ENCODE results near the gene NAV2. TPM values are rescaled to one million over a fixed set of nuclear protein-coding genes. Genes with fewer than 3 reads are reported as not detected.

The NAV2 gene
- total and polyA plus RNA-seq, 12 donors, result 6.9 to 34.7 (median 20.2) TPM

GRCh38 chr11:20051469-20052399 lies 339.1 kb downstream of the NAV2 start:
- 91 to 94% methylated on average over 5 of the region's 5 CpGs for WGBS, 2 donors
- Histone ChIP-seq H3K4me1 (peaks cover 0 to 62% (median 41%) of the 10 kb centered on the region in 9 donors), H3K4me3 (no peak overlapping the region), H3K27ac (peak overlapping the region in 7 of 10 donors; percentile 13 to 97 (median 87)), H3K27me3 (no peaks in the 10 kb centered on the region), H3K36me3 (peaks cover 0 to 73% (median 6%) of the 10 kb centered on the region in 9 donors), H3K9me3 (no peaks in the 10 kb centered on the region)
- no peak for DNase-seq
- no peak for TF ChIP-seq CTCF (IDR thresholded peaks at IDR 0.05)
- intact Hi-C loops (cut with DNase I), result loop anchor here in 1 of 10 donors (5.0 kb wide), 1 partner anchor 61 kb away; no protein-coding TSS in a partner anchor
- ATAC-seq, result no peak

GRCh38 chr11:20053572-20053971 lies 340.9 kb downstream of the NAV2 start:
- Histone ChIP-seq H3K4me3 (no peak overlapping the region), H3K27ac (peak overlapping the region in 1 of 10 donors; percentile 43), H3K9me3 (no peaks in the 10 kb centered on the region), H3K36me3 (peaks cover 0 to 91% (median 6%) of the 10 kb centered on the region in 9 donors), H3K4me1 (peaks cover 0 to 75% (median 41%) of the 10 kb centered on the region in 9 donors), H3K27me3 (no peaks in the 10 kb centered on the region)
- intact Hi-C loops (cut with DNase I), result loop anchor here in 1 of 10 donors (5.0 kb wide), 1 partner anchor 59 kb away; no protein-coding TSS in a partner anchor
- WGBS, 2 donors, result 80 to 92% methylated on average over 4 of the region's 4 CpGs
- DNase-seq (no peak), ATAC-seq (no peak)
- no peak for TF ChIP-seq CTCF (IDR thresholded peaks at IDR 0.05)

- WGBS, 2 donors, result 95 to 100% methylated on average over 1 of the region's 1 CpG
- H3K36me3 ChIP-seq, result peaks cover 0 to 92% (median 6%) of the 10 kb centered on the region in 9 donors
- no peak for ATAC-seq
Measured at GRCh38 chr11:20054584-20054983, 341.9 kb downstream of the NAV2 start.

More at GRCh38 chr11:20054584-20054983, 341.9 kb downstream of the NAV2 start:
- H3K27me3 ChIP-seq, result no peaks in the 10 kb centered on the region
- peaks cover 0 to 71% (median 38%) of the 10 kb centered on the region in 9 donors for H3K4me1 ChIP-seq
- no peak for DNase-seq
- H3K27ac ChIP-seq, result peak overlapping the region in 8 of 10 donors; percentile 18 to 77 (median 66)
- H3K9me3 ChIP-seq, result no peaks in the 10 kb centered on the region
- intact Hi-C loops (cut with DNase I), result loop anchor here in 1 of 10 donors (5.0 kb wide), 1 partner anchor 58 kb away; no protein-coding TSS in a partner anchor
- H3K4me3 ChIP-seq, result no peak overlapping the region
- no peak for TF ChIP-seq CTCF (IDR thresholded peaks at IDR 0.05)

Measured in heart right ventricle (tissue), 16 donors.